Calu3 (cell line): Measurements from ENCODE around the gene INVS. TPM values are rescaled to one million over a fixed set of nuclear protein-coding genes. Genes with fewer than 3 reads are reported as not detected.

Experiments used
- BruUV-seq: library from RNA; stranded (reverse); fragments of 400-500 nt; replicated peaks from 2 replicates; lab custom pipeline; 2021; lab: Mats Ljungman, UMichigan
- CTCF ChIA-PET: fragments of 300-600 bp; sonication (Branson Sonifier 250); formaldehyde crosslinking; loops from one replicate; lab custom pipeline; 2022; ENCODE audit warnings: antibody characterized with exemption; lab: Charles Lee
- DNase-seq: peaks from one replicate; pipeline ENCODE4 v3.0.0; 2022
- H3K27ac Mint-ChIP-seq: one replicate; pipeline ENCODE4 v1.8.0; 2022; ENCODE audit warnings: mixed read lengths; ENCODE audit not compliant: unreplicated experiment
- H3K27me3 Mint-ChIP-seq: one replicate; pipeline ENCODE4 v1.8.0; 2022; ENCODE audit warnings: mixed read lengths; ENCODE audit not compliant: unreplicated experiment
- H3K36me3 Mint-ChIP-seq: one replicate; pipeline ENCODE4 v1.8.0; 2022; ENCODE audit warnings: mild to moderate bottlenecking, moderate library complexity, mixed read lengths; ENCODE audit not compliant: insufficient read depth, unreplicated experiment
- H3K4me1 Mint-ChIP-seq: one replicate; pipeline ENCODE4 v1.8.0; 2022; ENCODE audit warnings: mild to moderate bottlenecking, low read depth, mixed read lengths; ENCODE audit not compliant: unreplicated experiment
- H3K4me3 Mint-ChIP-seq: one replicate; pipeline ENCODE4 v1.8.0; 2022; ENCODE audit warnings: mild to moderate bottlenecking, low read depth, moderate library complexity, mixed read lengths; ENCODE audit not compliant: unreplicated experiment
- H3K9me3 Mint-ChIP-seq: one replicate; pipeline ENCODE4 v1.8.0; 2022; ENCODE audit warnings: low read depth, mixed read lengths; ENCODE audit not compliant: unreplicated experiment
- intact Hi-C: fragments of 100-400 bp; cut with micrococcal nuclease; formaldehyde crosslinking; loops from one replicate; pipeline ENCODE4 v1.10.0; 2022; ENCODE audit not compliant: unreplicated experiment
- total RNA-seq: library from RNA; stranded (reverse); gene quantifications from 2 replicates; pipeline ENCODE4 v1.2.3, GENCODE V29; 2022
- TF ChIP-seq, protein P1 (sequence below): fragments of 200-600 bp; IDR thresholded peaks from one replicate; pipeline ENCODE4 v1.8.0; 2022; ENCODE audit warnings: antibody characterized with exemption; ENCODE audit not compliant: unreplicated experiment

INVS gene
- total RNA-seq, 1 experiment from 2014 or later = 12.4 TPM

DNA sequence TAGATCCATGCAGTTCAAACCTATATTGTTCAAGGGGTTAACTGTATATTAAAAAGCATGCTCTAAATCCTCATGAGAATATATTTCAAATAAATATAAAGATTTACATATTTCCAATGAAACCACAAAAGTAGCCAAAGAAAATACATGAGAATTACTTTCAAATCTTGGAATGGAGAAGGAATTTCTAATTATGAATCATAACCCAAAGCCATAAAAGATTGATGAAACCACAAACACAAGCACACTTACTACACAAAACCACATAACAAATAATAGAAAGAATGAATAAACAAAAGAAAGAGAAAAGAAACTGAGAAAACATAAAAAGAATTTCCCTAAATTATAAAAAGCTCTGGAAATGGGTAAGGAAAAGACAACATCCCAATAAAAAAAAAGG, 16.3 kb upstream of the INVS start:
- DNase-seq = no peak
- Mint-ChIP-seq H3K27me3 (no peaks in the 10 kb centered on the region), H3K27ac (no peak overlapping the region), H3K36me3 (no peaks in the 10 kb centered on the region), H3K4me1 (peaks cover 14% of the 10 kb centered on the region), H3K4me3 (no peak overlapping the region), H3K9me3 (no peaks in the 10 kb centered on the region)
- intact Hi-C loops = no loop called here
- no TSS peak for BruUV-seq
- TF ChIP-seq, protein P1, sequence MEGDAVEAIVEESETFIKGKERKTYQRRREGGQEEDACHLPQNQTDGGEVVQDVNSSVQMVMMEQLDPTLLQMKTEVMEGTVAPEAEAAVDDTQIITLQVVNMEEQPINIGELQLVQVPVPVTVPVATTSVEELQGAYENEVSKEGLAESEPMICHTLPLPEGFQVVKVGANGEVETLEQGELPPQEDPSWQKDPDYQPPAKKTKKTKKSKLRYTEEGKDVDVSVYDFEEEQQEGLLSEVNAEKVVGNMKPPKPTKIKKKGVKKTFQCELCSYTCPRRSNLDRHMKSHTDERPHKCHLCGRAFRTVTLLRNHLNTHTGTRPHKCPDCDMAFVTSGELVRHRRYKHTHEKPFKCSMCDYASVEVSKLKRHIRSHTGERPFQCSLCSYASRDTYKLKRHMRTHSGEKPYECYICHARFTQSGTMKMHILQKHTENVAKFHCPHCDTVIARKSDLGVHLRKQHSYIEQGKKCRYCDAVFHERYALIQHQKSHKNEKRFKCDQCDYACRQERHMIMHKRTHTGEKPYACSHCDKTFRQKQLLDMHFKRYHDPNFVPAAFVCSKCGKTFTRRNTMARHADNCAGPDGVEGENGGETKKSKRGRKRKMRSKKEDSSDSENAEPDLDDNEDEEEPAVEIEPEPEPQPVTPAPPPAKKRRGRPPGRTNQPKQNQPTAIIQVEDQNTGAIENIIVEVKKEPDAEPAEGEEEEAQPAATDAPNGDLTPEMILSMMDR = no peak
- CTCF ChIA-PET = no interaction called here

DNA sequence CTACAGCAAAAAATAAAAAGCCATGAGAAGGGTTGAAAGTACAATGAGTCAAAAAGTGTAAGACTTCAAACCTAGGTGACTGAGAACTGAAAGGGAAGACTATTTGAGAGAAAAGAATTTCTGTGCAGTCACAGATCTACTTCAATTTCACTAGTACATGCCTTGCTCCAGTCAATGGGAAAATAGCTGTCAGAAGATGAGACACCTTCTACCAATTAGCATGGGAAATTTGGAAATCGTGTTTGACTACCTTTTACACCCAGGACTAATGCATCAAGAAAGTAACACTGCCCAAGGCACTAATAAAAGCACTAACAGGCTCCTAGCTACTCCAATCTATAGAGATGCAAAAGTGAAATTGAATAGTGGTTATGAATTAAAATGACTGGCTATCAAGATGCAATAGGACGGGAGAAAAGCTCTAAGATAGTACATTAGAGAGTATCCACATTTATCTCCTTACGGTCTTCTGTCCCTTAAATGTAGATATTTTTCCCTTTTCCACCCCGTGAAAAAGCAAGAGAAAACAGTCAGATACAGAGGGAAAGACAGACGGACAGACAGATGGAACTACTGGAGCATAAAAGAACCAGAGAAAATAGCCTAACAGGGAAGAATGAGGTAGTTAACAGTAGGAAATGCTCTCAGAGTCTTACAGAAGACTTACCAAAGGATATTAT, 15.5 kb upstream of the INVS start:
- TF ChIP-seq, protein P1 = no peak
- CTCF ChIA-PET = no interaction called here
- no TSS peak for BruUV-seq
- intact Hi-C loops = no loop called here
- H3K27me3 Mint-ChIP-seq = no peaks in the 10 kb centered on the region
- H3K4me1 Mint-ChIP-seq = peaks cover 22% of the 10 kb centered on the region
- H3K9me3 Mint-ChIP-seq = no peaks in the 10 kb centered on the region
- H3K27ac Mint-ChIP-seq = no peak overlapping the region
- H3K4me3 Mint-ChIP-seq = no peak overlapping the region
- H3K36me3 Mint-ChIP-seq = no peaks in the 10 kb centered on the region
- no peak for DNase-seq

DNA sequence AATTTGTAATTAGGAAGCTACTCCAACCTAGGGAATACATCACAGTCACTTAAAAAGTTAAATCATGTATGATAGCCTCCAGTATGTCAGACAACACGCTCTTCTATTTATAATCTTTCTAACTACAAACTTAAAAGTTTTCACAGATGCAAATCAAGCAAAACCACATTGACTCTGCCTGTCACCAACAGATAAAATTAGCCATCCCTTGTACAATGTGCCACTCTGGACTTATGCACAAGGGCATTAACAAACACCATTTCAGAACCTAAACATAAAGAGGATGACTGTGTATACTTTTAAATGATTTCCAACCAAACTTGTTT, 15.0 kb upstream of the INVS start:
- CTCF ChIA-PET = no interaction called here
- intact Hi-C loops = no loop called here
- no peaks in the 10 kb centered on the region for H3K9me3 Mint-ChIP-seq
- no peaks in the 10 kb centered on the region for H3K36me3 Mint-ChIP-seq
- no peak for DNase-seq
- TF ChIP-seq, protein P1 = no peak
- peaks cover 22% of the 10 kb centered on the region for H3K4me1 Mint-ChIP-seq
- no peaks in the 10 kb centered on the region for H3K27me3 Mint-ChIP-seq
- H3K27ac Mint-ChIP-seq = no peak overlapping the region
- no peak overlapping the region for H3K4me3 Mint-ChIP-seq
- no TSS peak for BruUV-seq

DNA sequence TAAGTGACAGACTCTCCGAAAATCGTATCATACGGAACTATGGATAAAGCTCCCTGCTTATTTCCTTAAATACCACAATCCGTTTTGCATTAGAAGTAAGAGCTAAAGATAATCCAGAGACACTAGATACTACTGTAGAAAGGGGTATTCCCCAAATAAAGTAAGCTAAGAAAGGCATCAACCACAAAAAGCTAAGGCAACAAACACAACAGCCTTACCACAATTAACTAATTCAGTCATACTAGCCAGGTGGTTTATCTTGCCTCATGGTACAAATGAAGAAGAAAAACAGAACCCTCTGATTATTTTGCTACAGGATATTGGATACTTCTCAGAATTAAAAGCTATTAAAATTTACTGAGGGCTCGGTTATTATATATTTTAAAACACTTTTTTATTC, 14.3 kb upstream of the INVS start:
- intact Hi-C loops = no loop called here
- Mint-ChIP-seq H3K9me3 (no peaks in the 10 kb centered on the region), H3K27me3 (no peaks in the 10 kb centered on the region), H3K27ac (no peak overlapping the region), H3K36me3 (no peaks in the 10 kb centered on the region), H3K4me3 (no peak overlapping the region), H3K4me1 (peaks cover 22% of the 10 kb centered on the region)
- no peak for DNase-seq
- TF ChIP-seq, protein P1 = no peak
- CTCF ChIA-PET = no interaction called here
- BruUV-seq = no TSS peak
